IMR-90 (cell line): ENCODE measurements around the gene SSNA1. TPM values are rescaled to one million over a fixed set of nuclear protein-coding genes. Genes with fewer than 3 reads are reported as not detected.
A peak's percentile ranks its signal among the peaks of the same experiment; 100 is the strongest.

ENCODE experiments used
- ATAC-seq: fragments of 200-7000 bp; cut with Tn5 transposase; 2 replicates; pipeline ENCODE4 v1.9.1; 2020; ENCODE audit warnings: low read depth, mild to moderate bottlenecking, moderate library complexity
- BruUV-seq: library from RNA; stranded (reverse); fragments of 400-500 nt; replicated peaks from 2 replicates; lab custom pipeline; 2021; lab: Mats Ljungman, UMichigan
- CTCF ChIA-PET: fragments of 300-600 bp; formaldehyde crosslinking; extraction: SDS; loops from one replicate; lab custom pipeline; 2021; ENCODE audit warnings: antibody characterized with exemption; lab: Yijun Ruan, JAX
- POLR2A ChIA-PET: fragments of 300-600 bp; sonication (Branson Sonifier 250); formaldehyde crosslinking; loops from one replicate; lab custom pipeline; 2022; ENCODE audit warnings: antibody characterized with exemption; ENCODE audit not compliant: unreplicated experiment; lab: Charles Lee
- DNase-seq: peaks from one replicate; pipeline ENCODE4 v3.0.0; 2013
- H2AFZ ChIP-seq: replicated peaks from 2 replicates; pipeline ENCODE3; 2013; ENCODE audit warnings: low read length, mild to moderate bottlenecking; ENCODE audit not compliant: poor library complexity
- H2AK5ac ChIP-seq: 2 replicates; pipeline ENCODE4 v1.6.1; 2013; ENCODE audit warnings: low read depth, low read length, inconsistent platforms
- H2AK9ac ChIP-seq: replicated peaks from 2 replicates; pipeline ENCODE3; 2013; ENCODE audit warnings: mild to moderate bottlenecking, low read depth, low read length, moderate library complexity; ENCODE audit not compliant: poor library complexity
- H2BK120ac ChIP-seq: 2 replicates; pipeline ENCODE4 v1.6.1; 2013; ENCODE audit warnings: low read depth, low read length, inconsistent platforms
- H2BK15ac ChIP-seq: 3 replicates; pipeline ENCODE4 v1.6.1; 2013; ENCODE audit warnings: low read depth, low read length, inconsistent platforms
- H2BK20ac ChIP-seq: 2 replicates; pipeline ENCODE4 v1.6.1; 2013; ENCODE audit warnings: low read depth, mild to moderate bottlenecking, inconsistent platforms, low read length, moderate library complexity
- H2BK5ac ChIP-seq: 2 replicates; pipeline ENCODE4 v1.6.1; 2013; ENCODE audit warnings: mild to moderate bottlenecking, low read depth, low read length, inconsistent platforms; ENCODE audit not compliant: poor library complexity, severe bottlenecking
- H3K14ac ChIP-seq: replicated peaks from 2 replicates; pipeline ENCODE4 v1.6.1; 2013; ENCODE audit warnings: low read depth, low read length, inconsistent platforms
- H3K18ac ChIP-seq: 2 replicates; pipeline ENCODE4 v1.6.1; 2013; ENCODE audit warnings: low read depth, low read length, control low read depth
- H3K23ac ChIP-seq: 2 replicates; pipeline ENCODE4 v1.6.1; 2013; ENCODE audit warnings: low read depth, low read length, inconsistent platforms
- H3K27ac ChIP-seq: 2 replicates; pipeline ENCODE4 v1.5.1; 2013; ENCODE audit warnings: mild to moderate bottlenecking, control low read depth, low read length; ENCODE audit not compliant: insufficient read depth
- H3K27me3 ChIP-seq: 2 replicates; pipeline ENCODE4 v1.6.1; 2013; ENCODE audit warnings: low read length; ENCODE audit not compliant: control insufficient read depth, insufficient read depth
- H3K36me3 ChIP-seq: 2 replicates; pipeline ENCODE4 v1.6.1; 2013; ENCODE audit warnings: low read length, mixed read lengths; ENCODE audit not compliant: control insufficient read depth, insufficient read depth
- H3K4ac ChIP-seq: 2 replicates; pipeline ENCODE4 v1.6.1; 2013; ENCODE audit warnings: low read depth, low read length, inconsistent platforms
- H3K4me1 ChIP-seq: 2 replicates; pipeline ENCODE4 v1.6.1; 2013; ENCODE audit warnings: low read length, mixed read lengths; ENCODE audit not compliant: control insufficient read depth, insufficient read depth
- H3K4me2 ChIP-seq: 2 replicates; pipeline ENCODE4 v1.6.1; 2013; ENCODE audit warnings: low read depth, mild to moderate bottlenecking, control low read depth, low read length, moderate library complexity
- H3K4me3 ChIP-seq: 2 replicates; pipeline ENCODE4 v1.5.1; 2013; ENCODE audit warnings: low read depth, mild to moderate bottlenecking, control low read depth, low read length, moderate library complexity; ENCODE audit not compliant: insufficient read depth
- H3K56ac ChIP-seq: 2 replicates; pipeline ENCODE4 v1.6.1; 2013; ENCODE audit warnings: low read length, inconsistent platforms; ENCODE audit not compliant: insufficient read depth; ENCODE audit errors: extremely low read depth
- H3K79me1 ChIP-seq, 2 experiments: 2 replicates each; pipeline ENCODE4 v1.6.1; 2013; ENCODE audit warnings: low read length in 2 of 2, inconsistent platforms in 1 of 2, low read depth in 1 of 2
- H3K9ac ChIP-seq: 2 replicates; pipeline ENCODE4 v1.6.1; 2013; ENCODE audit warnings: low read depth, low read length, control low read depth
- H3K9me1 ChIP-seq: 2 replicates; pipeline ENCODE4 v1.6.1; 2013; ENCODE audit warnings: low read length, inconsistent platforms; ENCODE audit not compliant: insufficient read depth
- H3K9me3 ChIP-seq: 2 replicates; pipeline ENCODE4 v1.6.1; 2013; ENCODE audit warnings: low read length; ENCODE audit not compliant: control insufficient read depth, insufficient read depth
- H4K20me1 ChIP-seq: 2 replicates; pipeline ENCODE4 v1.6.1; 2013; ENCODE audit warnings: low read length, inconsistent platforms; ENCODE audit not compliant: insufficient read depth
- H4K5ac ChIP-seq: 2 replicates; pipeline ENCODE4 v1.6.1; 2013; ENCODE audit warnings: mild to moderate bottlenecking, low read depth, low read length, control low read depth
- H4K8ac ChIP-seq, 2 experiments: 2 replicates each; pipeline ENCODE4 v1.6.1; 2013; ENCODE audit warnings: low read depth in 2 of 2, low read length in 2 of 2, control low read depth in 1 of 2, inconsistent platforms in 1 of 2
- H4K91ac ChIP-seq: 2 replicates; pipeline ENCODE4 v1.6.1; 2013; ENCODE audit warnings: low read depth, low read length, inconsistent platforms; ENCODE audit not compliant: insufficient read depth
- BHLHE40 ChIP-seq: fragments of 150-350 bp; IDR thresholded peaks from 2 replicates; pipeline ENCODE4 v1.6.1; 2016; ENCODE audit warnings: mild to moderate bottlenecking, low read depth, low read length
- CHD1 ChIP-seq: IDR thresholded peaks from 2 replicates; pipeline ENCODE4 v1.6.1; 2012; ENCODE audit warnings: low read depth, low read length, improper control_type of control experiment
- MAZ ChIP-seq: IDR thresholded peaks from 2 replicates; pipeline ENCODE4 v1.6.1; 2012; ENCODE audit warnings: low read depth, mild to moderate bottlenecking, low read length, improper control_type of control experiment, moderate library complexity, borderline replicate concordance
- RAD21 ChIP-seq: IDR thresholded peaks from 2 replicates; pipeline ENCODE4 v1.6.1; 2012; ENCODE audit warnings: low read length, improper control_type of control experiment
- WGBS, 2 experiments: methylation state at CpG; one replicate each; pipeline versions ENCODE4 v1.1.5 to v1.1.7; 2013; ENCODE audit warnings: missing lambda C conversion rate in 2 of 2; ENCODE audit not compliant: insufficient read length in 1 of 2; ENCODE audit errors: extremely low coverage in 2 of 2; 5-methylcytosine and 5-hydroxymethylcytosine counted together
- dilution Hi-C: fragments of 300-500 bp; cut with HindIII; formaldehyde crosslinking; loops from one replicate; pipeline ENCODE4 v1.14.3; 2018; ENCODE audit warnings: low sequenced_read_pairs; ENCODE audit not compliant: unreplicated experiment
- in situ Hi-C: fragments of 300-500 bp; cut with MboI; formaldehyde crosslinking; loops from 3 replicates; pipeline ENCODE4 v1.14.3; 2019; ENCODE audit warnings: low sequenced_read_pairs, inconsistent platforms, mixed read lengths
- intact Hi-C: fragments of 100-400 bp; cut with micrococcal nuclease; formaldehyde crosslinking; loops from 2 replicates; pipeline ENCODE4 v1.10.0; 2022
- polyA plus RNA-seq, 3 experiments: library from polyadenylated mRNA; depleted of rRNA; stranded (reverse); fragments of >200 nt; gene quantifications; 2 replicates each; pipeline ENCODE4 v1.2.3, GENCODE V29; 2012; ENCODE audit warnings: low replicate concordance in 1 of 3
- total RNA-seq: library from RNA; depleted of rRNA; stranded (reverse); fragments of >200 nt; gene quantifications from 2 replicates; pipeline ENCODE4 v1.2.3, GENCODE V29; 2012

SSNA1 gene
- total and polyA plus RNA-seq, 2 of the 4 experiments (the other 2 are of a cell fraction): 55.7 to 86.7 TPM

- Histone ChIP-seq H4K5ac (peak overlapping the region; percentile 81), H3K4me1 (peaks cover 16% of the 10 kb centered on the region), H3K79me1 (peaks cover 5 to 57% of the 10 kb centered on the region in 2 experiments), H3K9me3 (no peaks in the 10 kb centered on the region), H2BK120ac (no peak overlapping the region), H3K23ac (0 out of 2 replicates have a peak overlapping the region, but pooled peaks have one; percentile 35), H3K27ac (peak overlapping the region; percentile 66), H4K91ac (peak overlapping the region; percentile 59; the same call in 1 of the 2 replicates), H2AK9ac (peak overlapping the region; percentile 96), H2BK20ac (no peak overlapping the region), H3K36me3 (peaks cover 57% of the 10 kb centered on the region), H3K9me1 (no peaks in the 10 kb centered on the region), H3K4me3 (peak overlapping the region; percentile 91), H3K4me2 (peak overlapping the region; percentile 88), H3K4ac (peak overlapping the region; percentile 42), H4K8ac (peak overlapping the region; percentile 69 to 97), H4K20me1 (peaks cover 22% of the 10 kb centered on the region), H3K27me3 (no peaks in the 10 kb centered on the region), H2AK5ac (peak overlapping the region; percentile 84), H3K18ac (no peak overlapping the region), H2BK5ac (peak overlapping the region; percentile 68), H2AFZ (peak overlapping the region; percentile 99), H3K14ac (peak overlapping the region; percentile 42; the same call in 1 of the 2 replicates), H3K56ac (0 out of 2 replicates have a peak overlapping the region, but pooled peaks have one; percentile 38), H2BK15ac (no peak overlapping the region), H3K9ac (peak overlapping the region; percentile 84)
- POLR2A ChIA-PET: interaction anchor here (0.6 to 0.8 kb wide), 2 partner anchors 55 to 101 kb away, joined by 3 to 6 read pairs; partner anchors contain the start of gene MAN1B1
- no TSS peak for BruUV-seq
- ATAC-seq (peak; percentile 3), DNase-seq (no peak)
- WGBS, 2 experiments: 2% methylated on average over 17 of the region's 31 CpGs; no CpG with 5 or more reads in 1 of the 2 experiments
- CTCF ChIA-PET: no interaction called here
- no peak for TF ChIP-seq CHD1
- no peak for TF ChIP-seq RAD21
- no peak for TF ChIP-seq BHLHE40
- TF ChIP-seq MAZ: no peak
- intact Hi-C loops: no loop called here
- dilution Hi-C loops: no loop called here
- in situ Hi-C loops: no loop called here
Measured at GRCh38 chr9:137188086-137188489, 388 bp upstream of the SSNA1 start.
